T-cell (primary cell): ENCODE measurements around the gene INHBE. TPM values are rescaled to one million over a fixed set of nuclear protein-coding genes. Genes with fewer than 3 reads are reported as not detected.
"Not testable (repeated sequence)": the region's sequence is repeated elsewhere in the genome, so short reads cannot be mapped to it uniquely, and the experiment has no call there.

Experiments
- ATAC-seq, 4 experiments: fragments of 200-7000 bp in 3 of 4; fragments of 150-1000 bp in 1 of 4; cut with Tn5 transposase; replicated peaks in 1 of 4; 1 replicate in 3 of 4; 2 replicates in 1 of 4; pipeline ENCODE4 v1.10.0; 2021; ENCODE audit warnings: moderate library complexity in 3 of 4, mild to moderate bottlenecking in 2 of 4, moderate number of reproducible peaks in 1 of 4
- CTCF ChIA-PET, 2 donors: fragments of 300-600 bp; sonication (Branson Sonifier 250); formaldehyde crosslinking; loops; one replicate each; lab custom pipeline; 2022; ENCODE audit warnings: antibody characterized with exemption in 2 of 2; lab: Charles Lee
- POLR2A ChIA-PET, 2 donors: fragments of 300-600 bp; sonication (Branson Sonifier 250); formaldehyde crosslinking; loops; one replicate each; lab custom pipeline; 2022; ENCODE audit warnings: antibody characterized with exemption in 2 of 2; lab: Charles Lee
- DNase-seq, 35 experiments: peaks; one replicate each; pipeline versions ENCODE4 v3.0.0 to v3.0.0-alpha.2; 2013 to 2023
- H3K27ac ChIP-seq: one replicate; pipeline ENCODE4 v1.5.1; 2013; ENCODE audit warnings: low read length
- H3K27me3 ChIP-seq, 2 experiments: replicated peaks in 1 of 2; 1 replicate in 1 of 2; 2 replicates in 1 of 2; pipeline versions ENCODE4 v1.6.1 to v1.7.0; 2013; ENCODE audit warnings: low read length in 1 of 2, mixed read lengths in 1 of 2; ENCODE audit not compliant: control insufficient read depth in 2 of 2, insufficient read depth in 2 of 2; ENCODE audit errors: extremely low read depth in 1 of 2
- H3K36me3 ChIP-seq, 2 donors: 1 replicate in 1 of 2; 2 replicates in 1 of 2; pipeline versions ENCODE4 v1.6.1 to v1.7.0; 2013; ENCODE audit warnings: low read length in 1 of 2; ENCODE audit not compliant: control insufficient read depth in 2 of 2, insufficient read depth in 1 of 2; ENCODE audit errors: extremely low read depth in 1 of 2
- H3K4me1 ChIP-seq, 2 experiments: 1 replicate in 1 of 2; 2 replicates in 1 of 2; pipeline versions ENCODE4 v1.6.1 to v1.7.0; 2013; ENCODE audit warnings: low read length in 2 of 2, mixed read lengths in 1 of 2; ENCODE audit not compliant: insufficient read depth in 2 of 2, control insufficient read depth in 1 of 2; ENCODE audit errors: extremely low read depth in 1 of 2
- H3K4me3 ChIP-seq, 2 donors: 1 replicate in 1 of 2; 2 replicates in 1 of 2; pipeline versions ENCODE4 v1.5.1 to v1.7.0; 2013; ENCODE audit warnings: mild to moderate bottlenecking in 2 of 2, low read length in 1 of 2, moderate library complexity in 1 of 2; ENCODE audit not compliant: control insufficient read depth in 1 of 2; ENCODE audit errors: extremely low read depth in 1 of 2
- H3K9me3 ChIP-seq: 2 replicates; pipeline ENCODE4 v1.7.0; 2013
- H3K27ac Mint-ChIP-seq, 2 donors: one replicate each; pipeline ENCODE4 v1.8.0; 2020 to 2021; ENCODE audit warnings: mild to moderate bottlenecking in 2 of 2, mixed read lengths in 2 of 2
- H3K27me3 Mint-ChIP-seq, 2 donors: one replicate each; pipeline ENCODE4 v1.8.0; 2021 to 2022; ENCODE audit warnings: mixed read lengths in 2 of 2
- H3K36me3 Mint-ChIP-seq: one replicate; pipeline ENCODE4 v1.8.0; 2021; ENCODE audit warnings: mixed read lengths
- H3K4me1 Mint-ChIP-seq, 3 donors: one replicate each; pipeline ENCODE4 v1.8.0; 2020 to 2022; ENCODE audit warnings: mixed read lengths in 3 of 3, mild to moderate bottlenecking in 1 of 3
- H3K4me3 Mint-ChIP-seq, 3 donors: one replicate each; pipeline ENCODE4 v1.8.0; 2020 to 2022; ENCODE audit warnings: mild to moderate bottlenecking in 3 of 3, mixed read lengths in 3 of 3, moderate library complexity in 3 of 3
- H3K9me3 Mint-ChIP-seq, 3 donors: one replicate each; pipeline ENCODE4 v1.8.0; 2020 to 2022; ENCODE audit warnings: mixed read lengths in 3 of 3
- WGBS: methylation state at CpG from one replicate; pipeline ENCODE4 v1.1.5; 2013; ENCODE audit warnings: missing lambda C conversion rate; ENCODE audit not compliant: insufficient coverage; 5-methylcytosine and 5-hydroxymethylcytosine counted together
- total RNA-seq, 35 experiments: library from RNA in 6 of 35; stranded (reverse) in 6 of 35; fragments of 120-200 nt in 1 of 35; gene quantifications; one replicate each; pipeline versions ENCODE4 v1.2.1 to v1.2.4 and lab custom pipeline; 2013 to 2026

Gene INHBE
- total RNA-seq, 5 donors from 2014 or later (not counting 1 experiment from before 2014, with no cell fraction given), result 0.09 to 0.13 (median 0.12) TPM; not detected in 2

GRCh38 chr12:57502311-57502969 lies 47.3 kb downstream of the INHBE start:
- ATAC-seq, H3K27me3 ChIP-seq, H3K4me1 ChIP-seq, H3K9me3 ChIP-seq, H3K4me3 ChIP-seq, H3K4me3 Mint-ChIP-seq, H3K4me1 Mint-ChIP-seq, H3K27ac ChIP-seq, H3K9me3 Mint-ChIP-seq, H3K27me3 Mint-ChIP-seq, H3K27ac Mint-ChIP-seq, DNase-seq: not testable (repeated sequence)
- 100% methylated on average over 3 of the region's 22 CpGs for WGBS
- ChIA-PET CTCF (interaction anchor here in 1 of 2 donors (0.7 kb wide), 2 partner anchors 57 to 316 kb away, joined by 3 to 6 read pairs; no protein-coding TSS in a partner anchor), POLR2A (interaction anchor here in 1 of 2 donors (0.6 to 0.7 kb wide), 3 partner anchors 192 to 273 kb away, joined by 5 to 9 read pairs (median 5); partner anchors contain the start of gene SHMT2)
- H3K36me3 ChIP-seq, result peaks cover 17 to 76% of the 10 kb centered on the region in 2 donors
- H3K36me3 Mint-ChIP-seq, result peaks cover 53% of the 10 kb centered on the region

DNA sequence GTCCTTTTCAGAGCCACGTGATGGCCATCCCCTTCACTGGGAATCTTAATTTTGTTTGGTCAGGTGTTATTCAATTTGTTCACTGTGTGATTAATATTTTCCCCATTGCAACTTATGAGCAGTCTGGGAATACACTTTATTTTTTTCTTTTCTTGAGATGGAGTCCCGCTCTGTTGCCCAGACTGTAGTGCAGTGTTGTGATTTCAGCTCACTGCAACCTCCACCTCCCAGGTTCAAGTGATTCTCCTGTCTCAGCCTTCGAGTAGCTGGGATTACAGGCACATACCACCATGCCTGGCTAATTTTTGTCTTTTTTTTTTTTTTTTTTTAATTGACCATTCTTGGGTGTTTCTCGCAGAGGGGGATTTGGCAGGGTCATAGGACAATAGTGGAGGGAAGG lies 51.4 kb downstream of the INHBE start:
- WGBS, result no CpG with 5 or more reads among the region's 4 CpGs
- peaks cover 9 to 68% of the 10 kb centered on the region in 2 donors for H3K36me3 ChIP-seq
- H3K4me1 ChIP-seq, H3K27me3 Mint-ChIP-seq, H3K27ac ChIP-seq, H3K4me1 Mint-ChIP-seq, H3K27ac Mint-ChIP-seq, H3K9me3 ChIP-seq, H3K4me3 ChIP-seq, ATAC-seq, DNase-seq, H3K4me3 Mint-ChIP-seq, H3K9me3 Mint-ChIP-seq, H3K27me3 ChIP-seq: not testable (repeated sequence)
- ChIA-PET POLR2A (interaction anchor here in 1 of 2 donors (0.7 kb wide), 1 partner anchor 923 kb away, joined by 11 read pairs; no protein-coding TSS in a partner anchor), CTCF (interaction anchor here (0.6 to 0.7 kb wide), 2 partner anchors 273 to 737 kb away, joined by 3 to 5 read pairs; no protein-coding TSS in a partner anchor)
- H3K36me3 Mint-ChIP-seq, result peaks cover 30% of the 10 kb centered on the region

Other genes with a start within 250 kb of the INHBE start
- gene NXPH4, start 238.5 kb upstream of the INHBE start, total RNA-seq, result 1 to 10 TPM in 2 of 5 donors, under 1 TPM in 2, not detected in 1; 0.49 to 4.5 (median 1.0) TPM
- gene SHMT2, start 225.6 kb upstream of the INHBE start, total RNA-seq, result 10 to 100 TPM; 31.0 to 80.9 (median 55.6) TPM
- 1 to 10 TPM; 1.3 to 4.9 (median 2.9) TPM for gene STAC3, start 204.1 kb upstream of the INHBE start, total RNA-seq
- gene R3HDM2, start 24.3 kb upstream of the INHBE start, total RNA-seq, result 100 to 1,000 TPM in 2 of 5 donors, 10 to 100 TPM in 3; 88.3 to 122 (median 94.7) TPM
- gene INHBC, start 20.5 kb upstream of the INHBE start, total RNA-seq, result under 1 TPM in 3 of 5 donors, not detected in 2; 0.13 to 0.23 (median 0.18) TPM
- gene GLI1, start 4.5 kb downstream of the INHBE start, total RNA-seq, result 1 to 10 TPM in 2 of 5 donors, under 1 TPM in 3; 0.53 to 1.6 (median 0.82) TPM
- gene ARHGAP9, start 24.6 kb downstream of the INHBE start, total RNA-seq, result 100 to 1,000 TPM; 198 to 413 (median 243) TPM
- gene MARS1, start 32.8 kb downstream of the INHBE start, total RNA-seq, result 100 to 1,000 TPM; 167 to 350 (median 320) TPM
- 10 to 100 TPM; 34.5 to 93.5 (median 40.7) TPM for gene DDIT3, start 65.2 kb downstream of the INHBE start, total RNA-seq
- 100 to 1,000 TPM; 109 to 122 (median 114) TPM for gene MBD6, start 67.5 kb downstream of the INHBE start, total RNA-seq
- 10 to 100 TPM; 60.1 to 81.9 (median 71.5) TPM for gene DCTN2, start 91.9 kb downstream of the INHBE start, total RNA-seq
- gene KIF5A, start 94.7 kb downstream of the INHBE start, total RNA-seq, result 1 to 10 TPM in 2 of 5 donors, under 1 TPM in 3; 0.83 to 1.8 (median 0.92) TPM
- 10 to 100 TPM; 21.7 to 30.9 (median 27.9) TPM for gene PIP4K2C, start 135.9 kb downstream of the INHBE start, total RNA-seq
- gene DTX3, start 149.5 kb downstream of the INHBE start, total RNA-seq, result 10 to 100 TPM; 27.1 to 37.2 (median 30.4) TPM
- 1 to 10 TPM in 1 of 5 donors, under 1 TPM in 4; 0.67 to 1.4 (median 0.84) TPM for gene ARHGEF25, start 156.1 kb downstream of the INHBE start, total RNA-seq
- under 1 TPM in 3 of 5 donors, not detected in 2; 0.16 to 0.54 (median 0.26) TPM for gene B4GALNT1, start 177.9 kb downstream of the INHBE start, total RNA-seq
- 100 to 1,000 TPM; 135 to 181 (median 164) TPM for gene OS9, start 238.8 kb downstream of the INHBE start, total RNA-seq